ENCODE measurements around the gene HDDC2. TPM values are rescaled to one million over a fixed set of nuclear protein-coding genes. Genes with fewer than 3 reads are reported as not detected.

The HDDC2 gene
- total RNA-seq, 1 experiment from 2014 or later, result 95.6 TPM

DNA sequence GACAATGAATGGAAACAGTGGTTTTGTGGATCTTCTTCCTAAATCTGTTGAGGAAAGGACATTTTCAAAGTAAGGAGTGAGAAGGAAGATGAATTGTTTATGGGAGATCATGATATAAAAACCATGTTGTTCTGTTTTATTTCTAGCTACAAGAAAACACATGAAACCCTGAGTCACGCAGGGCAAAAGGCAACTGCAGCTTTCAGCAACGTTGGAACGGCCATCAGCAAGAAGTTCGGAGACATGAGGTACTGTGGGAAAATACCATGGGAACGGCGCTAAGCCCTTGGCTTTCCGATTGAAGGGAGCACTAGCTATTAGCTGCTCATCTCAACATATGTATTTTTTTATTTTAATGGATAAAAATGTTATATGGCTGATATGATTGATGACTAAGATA, 53.6 kb downstream of the HDDC2 start:
- H4K20me1 ChIP-seq (ENCODE audit: insufficient read depth), result no peaks in the 10 kb centered on the region
- peaks cover 10 to 14% of the 10 kb centered on the region in 2 experiments; a peak in 2 of 4 replicates for H3K4me1 ChIP-seq (ENCODE audit: control insufficient read depth in 1 of 2, insufficient read depth in 2 of 2, low read length in 2 of 2)
- no TSS peak for BruUV-seq (replicated peaks)
- H3K4me2 ChIP-seq (ENCODE audit: low read length), result no peak overlapping the region
- no peak overlapping the region for H3K9ac ChIP-seq (ENCODE audit: low read length)
- H3K9me3 ChIP-seq (ENCODE audit: control insufficient read depth in 1 of 2, insufficient read depth in 1 of 2, low read depth in 1 of 2, low read length in 2 of 2), result no peaks in the 10 kb centered on the region
- no peak for DNase-seq (ENCODE audit: low read depth, low spot score)
- H3K27ac ChIP-seq (ENCODE audit: low read depth, low read length), result no peak overlapping the region
- no peaks in the 10 kb centered on the region for H3K9me2 ChIP-seq (ENCODE audit: insufficient read depth)
- ATAC-seq, result no peak
- H3K27me3 ChIP-seq (ENCODE audit: insufficient read depth, low read length), result no peaks in the 10 kb centered on the region
- no peak overlapping the region for H3K4me3 ChIP-seq (replicated peaks in 1 of 2; ENCODE audit: low read depth in 1 of 2, low read length in 2 of 2)
- no peaks in the 10 kb centered on the region; the same call in 1 of the 2 replicates for H3K79me2 ChIP-seq (ENCODE audit: insufficient read depth, low read length)
- H2AFZ ChIP-seq (ENCODE audit: low read depth, low read length, poor library complexity, severe bottlenecking), result no peak overlapping the region
- TF ChIP-seq TCF7L2 (IDR thresholded peaks at IDR 0.05; ENCODE audit: borderline replicate concordance, extremely low read depth, insufficient read depth, insufficient read length) (no peak), EGR1 (IDR thresholded peaks at IDR 0.05; ENCODE audit: low read depth) (no peak), ZFX (IDR thresholded peaks at IDR 0.05) (no peak)
- POLR2A ChIA-PET, result no interaction called here
- CTCF ChIA-PET, result no interaction called here
- no peaks in the 10 kb centered on the region for H3K36me3 ChIP-seq (ENCODE audit: control insufficient read depth in 1 of 2, insufficient read depth in 2 of 2, low read length in 2 of 2)
- RAD21 ChIA-PET (ENCODE audit: low non-redundant PET in 1 of 2, low total read pairs in 2 of 2, uncharacterized antibody in 2 of 2, unreplicated experiment in 2 of 2), result no interaction called here
- intact Hi-C loops (cut with micrococcal nuclease), result no loop called here

DNA sequence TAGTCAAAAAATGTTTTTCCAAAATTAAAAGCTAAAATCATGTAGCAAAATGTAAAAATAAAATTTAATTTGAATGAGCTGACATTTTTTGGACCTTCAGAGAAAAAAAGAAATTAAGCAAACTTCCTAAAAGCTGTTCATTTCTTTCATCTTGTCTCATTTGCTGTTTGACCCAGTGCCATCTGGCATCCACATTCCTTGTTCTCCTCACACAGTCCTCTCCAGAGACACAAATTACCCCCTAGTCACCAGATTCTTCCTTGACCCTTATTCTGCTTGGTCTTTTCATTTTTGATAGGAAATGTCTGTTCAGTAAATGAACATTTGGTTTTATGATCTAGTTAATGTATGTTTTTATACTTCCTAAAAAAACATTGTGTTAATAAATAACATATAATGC, 55.2 kb downstream of the HDDC2 start:
- Histone ChIP-seq H3K79me2 (ENCODE audit: insufficient read depth, low read length) (no peaks in the 10 kb centered on the region; the same call in 1 of the 2 replicates), H3K27me3 (ENCODE audit: insufficient read depth, low read length) (no peaks in the 10 kb centered on the region), H3K4me3 (replicated peaks in 1 of 2; ENCODE audit: low read depth in 1 of 2, low read length in 2 of 2) (no peak overlapping the region), H3K36me3 (ENCODE audit: control insufficient read depth in 1 of 2, insufficient read depth in 2 of 2, low read length in 2 of 2) (no peaks in the 10 kb centered on the region), H3K4me1 (ENCODE audit: control insufficient read depth in 1 of 2, insufficient read depth in 2 of 2, low read length in 2 of 2) (peaks cover 10 to 14% of the 10 kb centered on the region in 2 experiments; a peak in 2 of 4 replicates), H3K9me3 (ENCODE audit: control insufficient read depth in 1 of 2, insufficient read depth in 1 of 2, low read depth in 1 of 2, low read length in 2 of 2) (no peaks in the 10 kb centered on the region), H3K9ac (ENCODE audit: low read length) (no peak overlapping the region), H3K27ac (ENCODE audit: low read depth, low read length) (no peak overlapping the region), H2AFZ (ENCODE audit: low read depth, low read length, poor library complexity, severe bottlenecking) (no peak overlapping the region), H3K9me2 (ENCODE audit: insufficient read depth) (no peaks in the 10 kb centered on the region), H3K4me2 (ENCODE audit: low read length) (no peak overlapping the region), H4K20me1 (ENCODE audit: insufficient read depth) (no peaks in the 10 kb centered on the region)
- intact Hi-C loops (cut with micrococcal nuclease), result no loop called here
- TF ChIP-seq ZNF274 (IDR thresholded peaks at IDR 0.05; ENCODE audit: low read depth, low read length) (no peak), POLR2A (IDR thresholded peaks at IDR 0.05; ENCODE audit: borderline replicate concordance, extremely low read depth, insufficient read depth, insufficient read length) (no peak), FOSL1 (IDR thresholded peaks at IDR 0.05; ENCODE audit: low read depth) (no peak), EZH2phosphoT487 (IDR thresholded peaks at IDR 0.05; ENCODE audit: borderline replicate concordance) (no peak), YY1 (IDR thresholded peaks at IDR 0.05; ENCODE audit: extremely low read depth, insufficient replicate concordance, low read depth, low read length) (no peak), RAD21 (IDR thresholded peaks at IDR 0.05; ENCODE audit: low read depth) (no peak), EZH2 (IDR thresholded peaks at IDR 0.05) (no peak), JUND (IDR thresholded peaks at IDR 0.05) (no peak), POLR2AphosphoS5 (IDR thresholded peaks at IDR 0.05; ENCODE audit: low read depth, low read length) (no peak)
- TF ChIP-seq, protein P1, sequence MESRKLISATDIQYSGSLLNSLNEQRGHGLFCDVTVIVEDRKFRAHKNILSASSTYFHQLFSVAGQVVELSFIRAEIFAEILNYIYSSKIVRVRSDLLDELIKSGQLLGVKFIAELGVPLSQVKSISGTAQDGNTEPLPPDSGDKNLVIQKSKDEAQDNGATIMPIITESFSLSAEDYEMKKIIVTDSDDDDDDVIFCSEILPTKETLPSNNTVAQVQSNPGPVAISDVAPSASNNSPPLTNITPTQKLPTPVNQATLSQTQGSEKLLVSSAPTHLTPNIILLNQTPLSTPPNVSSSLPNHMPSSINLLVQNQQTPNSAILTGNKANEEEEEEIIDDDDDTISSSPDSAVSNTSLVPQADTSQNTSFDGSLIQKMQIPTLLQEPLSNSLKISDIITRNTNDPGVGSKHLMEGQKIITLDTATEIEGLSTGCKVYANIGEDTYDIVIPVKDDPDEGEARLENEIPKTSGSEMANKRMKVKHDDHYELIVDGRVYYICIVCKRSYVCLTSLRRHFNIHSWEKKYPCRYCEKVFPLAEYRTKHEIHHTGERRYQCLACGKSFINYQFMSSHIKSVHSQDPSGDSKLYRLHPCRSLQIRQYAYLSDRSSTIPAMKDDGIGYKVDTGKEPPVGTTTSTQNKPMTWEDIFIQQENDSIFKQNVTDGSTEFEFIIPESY (IDR thresholded peaks at IDR 0.05; ENCODE audit: extremely low read depth, insufficient replicate concordance, low read length), result no peak
- TF ChIP-seq, protein P2, sequence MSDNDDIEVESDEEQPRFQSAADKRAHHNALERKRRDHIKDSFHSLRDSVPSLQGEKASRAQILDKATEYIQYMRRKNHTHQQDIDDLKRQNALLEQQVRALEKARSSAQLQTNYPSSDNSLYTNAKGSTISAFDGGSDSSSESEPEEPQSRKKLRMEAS (IDR thresholded peaks at IDR 0.05), result no peak
- CTCF ChIA-PET, result no interaction called here
- POLR2A ChIA-PET, result no interaction called here
- DNase-seq (ENCODE audit: low read depth, low spot score) (no peak), ATAC-seq (no peak)
- BruUV-seq (replicated peaks), result no TSS peak
- RAD21 ChIA-PET (ENCODE audit: low non-redundant PET in 1 of 2, low total read pairs in 2 of 2, uncharacterized antibody in 2 of 2, unreplicated experiment in 2 of 2), result no interaction called here

Measured in HCT116 (cell line).